HFFc6 (cell line): ENCODE measurements around the gene TMEM120B. TPM values are rescaled to one million over a fixed set of nuclear protein-coding genes. Genes with fewer than 3 reads are reported as not detected.

Experiments used
- DNase-seq: peaks from one replicate; pipeline ENCODE4 v3.0.0-alpha.2; 2018
- H3K27ac Mint-ChIP-seq: 2 replicates; pipeline ENCODE4 v1.8.0; 2020; ENCODE audit warnings: mild to moderate bottlenecking, mixed read lengths
- H3K27me3 Mint-ChIP-seq: 2 replicates; pipeline ENCODE4 v1.8.0; 2021; ENCODE audit warnings: mild to moderate bottlenecking, moderate library complexity, mixed read lengths; ENCODE audit not compliant: insufficient read depth
- H3K36me3 Mint-ChIP-seq: 2 replicates; pipeline ENCODE4 v1.8.0; 2021; ENCODE audit warnings: low read depth, mixed read lengths
- H3K4me1 Mint-ChIP-seq: 2 replicates; pipeline ENCODE4 v1.8.0; 2020; ENCODE audit warnings: low read depth, mixed read lengths
- H3K4me3 Mint-ChIP-seq: 2 replicates; pipeline ENCODE4 v1.8.0; 2020; ENCODE audit warnings: mild to moderate bottlenecking, moderate library complexity, mixed read lengths
- H3K9me3 Mint-ChIP-seq: 2 replicates; pipeline ENCODE4 v1.8.0; 2020; ENCODE audit warnings: mild to moderate bottlenecking, mixed read lengths
- CTCF ChIP-seq: fragments of 200-600 bp; sonication (generic); IDR thresholded peaks from 2 replicates; pipeline ENCODE4 v1.5.0; 2021; ENCODE audit warnings: antibody characterized with exemption, mild to moderate bottlenecking
- total RNA-seq, 6 experiments: library from RNA; stranded (reverse); fragmentation: NEBNext Ultra II Directional; extraction: Animal tissue kit (Norgen Biotek cat#: 25700); gene quantifications; 2 replicates in 1 of 6; 3 replicates in 5 of 6; pipeline ENCODE4 v1.2.3, GENCODE V29; 2021

The TMEM120B gene
- total RNA-seq, 6 experiments from 2014 or later = 9.7 to 13.8 (median 12.6) TPM

- Mint-ChIP-seq H3K9me3 (no peaks in the 10 kb centered on the region), H3K27ac (peak overlapping the region; percentile 56), H3K36me3 (peaks cover 19% of the 10 kb centered on the region), H3K4me3 (peak overlapping the region; percentile 92), H3K4me1 (peaks cover 30% of the 10 kb centered on the region), H3K27me3 (peaks cover 2% of the 10 kb centered on the region)
- no peak for TF ChIP-seq CTCF
- no peak for DNase-seq
Measured at GRCh38 chr12:121812921-121813896, 100.7 kb downstream of the TMEM120B start.

- no peaks in the 10 kb centered on the region for H3K9me3 Mint-ChIP-seq
- no peak overlapping the region for H3K27ac Mint-ChIP-seq
- DNase-seq = no peak
- peaks cover 14% of the 10 kb centered on the region for H3K36me3 Mint-ChIP-seq
- peaks cover 30% of the 10 kb centered on the region for H3K4me1 Mint-ChIP-seq
- no peak for TF ChIP-seq CTCF
- peaks cover 2% of the 10 kb centered on the region for H3K27me3 Mint-ChIP-seq
- no peak overlapping the region for H3K4me3 Mint-ChIP-seq
Measured at GRCh38 chr12:121813951-121814350, 101.4 kb downstream of the TMEM120B start.

GRCh38 chr12:121814429-121815119, 102.0 kb downstream of the TMEM120B start:
- Mint-ChIP-seq H3K27ac (no peak overlapping the region), H3K4me1 (peaks cover 30% of the 10 kb centered on the region), H3K27me3 (peaks cover 2% of the 10 kb centered on the region), H3K36me3 (peaks cover 13% of the 10 kb centered on the region), H3K9me3 (no peaks in the 10 kb centered on the region), H3K4me3 (no peak overlapping the region)
- no peak for DNase-seq
- no peak for TF ChIP-seq CTCF

- H3K4me3 Mint-ChIP-seq = no peak overlapping the region
- H3K27me3 Mint-ChIP-seq = peaks cover 2% of the 10 kb centered on the region
- peaks cover 11% of the 10 kb centered on the region for H3K36me3 Mint-ChIP-seq
- no peak for DNase-seq
- no peaks in the 10 kb centered on the region for H3K9me3 Mint-ChIP-seq
- no peak overlapping the region for H3K27ac Mint-ChIP-seq
- peaks cover 30% of the 10 kb centered on the region for H3K4me1 Mint-ChIP-seq
- no peak for TF ChIP-seq CTCF
Measured at GRCh38 chr12:121815263-121815662, 102.7 kb downstream of the TMEM120B start.

- no peak overlapping the region for H3K27ac Mint-ChIP-seq
- peaks cover 11% of the 10 kb centered on the region for H3K36me3 Mint-ChIP-seq
- H3K4me3 Mint-ChIP-seq = no peak overlapping the region
- peaks cover 17% of the 10 kb centered on the region for H3K4me1 Mint-ChIP-seq
- peaks cover 5% of the 10 kb centered on the region for H3K27me3 Mint-ChIP-seq
- TF ChIP-seq CTCF = no peak
- H3K9me3 Mint-ChIP-seq = no peaks in the 10 kb centered on the region
- no peak for DNase-seq
Measured at GRCh38 chr12:121816925-121817647, 104.5 kb downstream of the TMEM120B start.
